Liver (tissue), 3 donors: Measurements from ENCODE around the gene FGD2.

Experiments used
- ATF3 ChIP-seq: IDR thresholded peaks from 2 replicates; pipeline ENCODE4 v1.6.1; 2016; ENCODE audit warnings: antibody characterized with exemption
- EGR1 ChIP-seq, 2 donors: IDR thresholded peaks; 2 replicates each; pipeline ENCODE4 v1.6.1; 2016 to 2018; ENCODE audit warnings: antibody characterized with exemption in 2 of 2, low read depth in 2 of 2
- GABPA ChIP-seq, 2 donors: IDR thresholded peaks in 1 of 2; conservative IDR thresholded peaks in 1 of 2; 2 replicates each; pipeline ENCODE4 v1.6.1; 2016; ENCODE audit warnings: antibody characterized with exemption in 2 of 2, mild to moderate bottlenecking in 1 of 2, moderate library complexity in 1 of 2
- HNF4G ChIP-seq: IDR thresholded peaks from 2 replicates; pipeline ENCODE4 v1.6.1; 2016; ENCODE audit warnings: antibody characterized with exemption
- MAX ChIP-seq: IDR thresholded peaks from 2 replicates; pipeline ENCODE4 v1.6.1; 2016; ENCODE audit warnings: antibody characterized with exemption
- YY1 ChIP-seq: IDR thresholded peaks from 2 replicates; pipeline ENCODE4 v1.6.1; 2016; ENCODE audit warnings: antibody characterized with exemption, mild to moderate bottlenecking
- TF ChIP-seq, protein P1 (sequence below): IDR thresholded peaks from 2 replicates; pipeline ENCODE4 v1.6.1; 2016; ENCODE audit warnings: antibody characterized with exemption, mild to moderate bottlenecking
- TF ChIP-seq, protein P2 (sequence below): fragments of 150-350 bp; IDR thresholded peaks from 2 replicates; pipeline ENCODE4 v1.5.1; 2017; ENCODE audit warnings: improper control_type of control experiment, low read depth, low read length; ENCODE audit not compliant: missing input control
- donor health status: healthy.
- donor health status: healthy.

GRCh38 chr6:37060195-37060559 lies 54.7 kb downstream of the FGD2 start:
- TF ChIP-seq ATF3: no peak
- no peak for TF ChIP-seq MAX
- no peak for TF ChIP-seq YY1
- TF ChIP-seq, protein P1, sequence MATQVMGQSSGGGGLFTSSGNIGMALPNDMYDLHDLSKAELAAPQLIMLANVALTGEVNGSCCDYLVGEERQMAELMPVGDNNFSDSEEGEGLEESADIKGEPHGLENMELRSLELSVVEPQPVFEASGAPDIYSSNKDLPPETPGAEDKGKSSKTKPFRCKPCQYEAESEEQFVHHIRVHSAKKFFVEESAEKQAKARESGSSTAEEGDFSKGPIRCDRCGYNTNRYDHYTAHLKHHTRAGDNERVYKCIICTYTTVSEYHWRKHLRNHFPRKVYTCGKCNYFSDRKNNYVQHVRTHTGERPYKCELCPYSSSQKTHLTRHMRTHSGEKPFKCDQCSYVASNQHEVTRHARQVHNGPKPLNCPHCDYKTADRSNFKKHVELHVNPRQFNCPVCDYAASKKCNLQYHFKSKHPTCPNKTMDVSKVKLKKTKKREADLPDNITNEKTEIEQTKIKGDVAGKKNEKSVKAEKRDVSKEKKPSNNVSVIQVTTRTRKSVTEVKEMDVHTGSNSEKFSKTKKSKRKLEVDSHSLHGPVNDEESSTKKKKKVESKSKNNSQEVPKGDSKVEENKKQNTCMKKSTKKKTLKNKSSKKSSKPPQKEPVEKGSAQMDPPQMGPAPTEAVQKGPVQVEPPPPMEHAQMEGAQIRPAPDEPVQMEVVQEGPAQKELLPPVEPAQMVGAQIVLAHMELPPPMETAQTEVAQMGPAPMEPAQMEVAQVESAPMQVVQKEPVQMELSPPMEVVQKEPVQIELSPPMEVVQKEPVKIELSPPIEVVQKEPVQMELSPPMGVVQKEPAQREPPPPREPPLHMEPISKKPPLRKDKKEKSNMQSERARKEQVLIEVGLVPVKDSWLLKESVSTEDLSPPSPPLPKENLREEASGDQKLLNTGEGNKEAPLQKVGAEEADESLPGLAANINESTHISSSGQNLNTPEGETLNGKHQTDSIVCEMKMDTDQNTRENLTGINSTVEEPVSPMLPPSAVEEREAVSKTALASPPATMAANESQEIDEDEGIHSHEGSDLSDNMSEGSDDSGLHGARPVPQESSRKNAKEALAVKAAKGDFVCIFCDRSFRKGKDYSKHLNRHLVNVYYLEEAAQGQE: no peak
- TF ChIP-seq, protein P2, sequence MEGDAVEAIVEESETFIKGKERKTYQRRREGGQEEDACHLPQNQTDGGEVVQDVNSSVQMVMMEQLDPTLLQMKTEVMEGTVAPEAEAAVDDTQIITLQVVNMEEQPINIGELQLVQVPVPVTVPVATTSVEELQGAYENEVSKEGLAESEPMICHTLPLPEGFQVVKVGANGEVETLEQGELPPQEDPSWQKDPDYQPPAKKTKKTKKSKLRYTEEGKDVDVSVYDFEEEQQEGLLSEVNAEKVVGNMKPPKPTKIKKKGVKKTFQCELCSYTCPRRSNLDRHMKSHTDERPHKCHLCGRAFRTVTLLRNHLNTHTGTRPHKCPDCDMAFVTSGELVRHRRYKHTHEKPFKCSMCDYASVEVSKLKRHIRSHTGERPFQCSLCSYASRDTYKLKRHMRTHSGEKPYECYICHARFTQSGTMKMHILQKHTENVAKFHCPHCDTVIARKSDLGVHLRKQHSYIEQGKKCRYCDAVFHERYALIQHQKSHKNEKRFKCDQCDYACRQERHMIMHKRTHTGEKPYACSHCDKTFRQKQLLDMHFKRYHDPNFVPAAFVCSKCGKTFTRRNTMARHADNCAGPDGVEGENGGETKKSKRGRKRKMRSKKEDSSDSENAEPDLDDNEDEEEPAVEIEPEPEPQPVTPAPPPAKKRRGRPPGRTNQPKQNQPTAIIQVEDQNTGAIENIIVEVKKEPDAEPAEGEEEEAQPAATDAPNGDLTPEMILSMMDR: no peak
- no peak for TF ChIP-seq EGR1 (IDR thresholded peaks at IDR 0.05; ENCODE audit: low read depth in 2 of 2)
- TF ChIP-seq HNF4G: no peak
- TF ChIP-seq GABPA (IDR thresholded peaks at IDR 0.05 in 1 of 2, conservative IDR thresholded peaks at IDR 0.05 in 1 of 2): no peak
